ENCODE measurements around the gene PSD2.

PSD2 gene

GRCh38 chr5:139880416-139881142, 85.0 kb downstream of the PSD2 start:
- no peak for DNase-seq (ENCODE audit: low read depth in 2 of 2)

DNA sequence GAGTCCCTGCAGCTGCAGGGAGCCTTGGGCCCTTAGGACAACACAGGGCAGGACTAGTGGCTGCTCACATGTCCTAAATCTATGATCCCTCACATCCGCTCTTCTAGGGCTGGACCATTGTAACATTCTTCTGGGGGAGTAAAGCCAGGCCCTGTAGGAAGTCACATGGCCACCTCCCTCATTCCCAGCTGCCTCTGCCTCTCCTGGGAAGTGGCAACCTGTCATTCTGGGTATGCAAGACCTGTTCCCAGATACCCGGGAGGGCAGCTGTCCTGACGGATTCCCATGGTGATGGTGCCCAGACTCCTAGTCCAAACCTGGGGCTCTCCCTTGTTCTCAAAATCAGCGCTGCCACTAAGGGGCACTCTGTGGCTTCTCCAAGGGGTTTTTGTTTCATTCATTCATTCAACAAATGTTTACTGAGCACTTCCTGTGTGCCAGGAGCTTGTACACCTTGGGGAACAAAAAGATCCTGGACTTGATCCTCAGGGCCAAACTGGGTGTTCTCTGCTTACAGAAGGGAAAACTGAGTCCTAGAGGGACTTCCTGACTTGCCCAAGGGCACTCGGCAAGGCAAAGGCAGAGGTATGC, 85.6 kb downstream of the PSD2 start:
- no peak for DNase-seq (ENCODE audit: low read depth in 2 of 2)

DNA sequence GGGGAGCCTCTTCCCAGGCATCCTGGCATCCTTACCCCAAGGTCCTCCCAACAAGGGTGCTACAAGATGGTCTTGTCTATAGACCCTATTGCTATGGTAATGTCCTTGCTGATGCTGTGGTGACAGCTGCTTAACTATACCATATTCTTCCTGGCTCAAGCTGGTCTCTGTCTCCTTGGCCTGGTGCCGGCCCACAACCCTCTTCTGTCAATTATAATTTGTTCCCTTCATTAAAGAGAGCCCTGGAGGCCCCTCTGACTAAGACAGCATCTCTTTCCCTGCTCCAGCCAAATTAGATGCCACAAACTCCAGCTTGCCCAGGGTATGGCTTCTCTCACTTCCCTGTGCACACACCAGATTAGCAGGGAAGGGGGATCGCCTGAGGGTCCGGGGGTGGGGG, 86.7 kb downstream of the PSD2 start:
- no peak for DNase-seq (ENCODE audit: low read depth in 2 of 2)

GRCh38 chr5:139882961-139883539, 87.4 kb downstream of the PSD2 start:
- DNase-seq (ENCODE audit: low read depth in 2 of 2), result no peak

GRCh38 chr5:139884144-139884543, 88.5 kb downstream of the PSD2 start:
- DNase-seq (ENCODE audit: low read depth in 2 of 2), result no peak

DNA sequence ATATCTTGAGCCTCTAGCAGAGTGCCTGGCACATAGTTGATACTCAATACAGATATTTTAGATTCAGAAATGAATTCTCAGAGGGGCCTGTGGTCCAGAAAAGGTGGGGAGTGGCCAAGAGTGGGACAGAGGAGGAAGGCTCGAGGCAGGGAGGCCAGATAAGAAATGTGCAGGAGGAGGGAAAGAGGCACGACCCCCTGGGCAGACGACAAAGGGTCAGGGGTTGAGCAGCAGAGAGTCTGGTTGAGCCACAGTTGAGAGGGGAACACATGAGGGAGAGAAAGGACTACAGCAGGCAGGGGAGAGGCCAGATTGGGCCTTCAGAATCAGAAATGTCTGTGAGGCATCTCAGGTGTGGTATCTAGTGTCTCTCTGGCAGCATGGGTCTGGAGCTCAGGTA, 89.1 kb downstream of the PSD2 start:
- no peak for DNase-seq (ENCODE audit: low read depth in 2 of 2)

DNA sequence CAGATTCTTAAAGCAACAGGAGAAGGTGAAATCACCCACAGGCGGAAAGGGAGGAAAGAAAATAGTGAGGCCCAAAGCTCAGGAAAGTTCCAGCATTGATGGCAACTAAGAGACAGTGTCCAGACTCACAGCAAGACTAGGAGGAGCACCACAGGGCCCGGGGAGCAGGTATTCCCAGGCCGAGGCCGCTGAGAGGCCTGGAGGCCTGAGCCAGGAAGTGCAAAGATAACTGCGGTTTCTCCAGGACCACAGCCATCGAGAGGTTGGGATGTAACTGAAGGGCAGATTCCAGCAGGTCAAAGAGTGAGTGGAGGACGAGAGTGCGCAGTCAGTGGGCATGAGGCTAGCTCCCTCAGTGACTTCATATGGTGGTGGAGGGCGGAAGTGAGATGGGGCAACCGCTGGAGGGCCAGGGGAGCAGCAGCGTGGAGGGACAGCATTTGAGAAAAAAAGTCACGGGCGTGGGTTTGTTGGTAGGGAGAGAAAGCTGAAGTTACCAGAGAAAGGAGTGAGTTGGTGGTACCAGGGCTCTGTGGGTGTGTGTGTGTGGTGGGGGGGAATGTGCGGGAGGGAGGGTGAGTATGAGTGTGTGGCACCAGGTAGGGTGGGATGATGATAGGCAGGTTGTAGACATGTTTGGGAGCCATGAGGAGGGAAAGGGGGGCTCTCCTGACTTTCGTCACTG, 89.7 kb downstream of the PSD2 start:
- DNase-seq (ENCODE audit: low read depth in 2 of 2), result no peak

DNA sequence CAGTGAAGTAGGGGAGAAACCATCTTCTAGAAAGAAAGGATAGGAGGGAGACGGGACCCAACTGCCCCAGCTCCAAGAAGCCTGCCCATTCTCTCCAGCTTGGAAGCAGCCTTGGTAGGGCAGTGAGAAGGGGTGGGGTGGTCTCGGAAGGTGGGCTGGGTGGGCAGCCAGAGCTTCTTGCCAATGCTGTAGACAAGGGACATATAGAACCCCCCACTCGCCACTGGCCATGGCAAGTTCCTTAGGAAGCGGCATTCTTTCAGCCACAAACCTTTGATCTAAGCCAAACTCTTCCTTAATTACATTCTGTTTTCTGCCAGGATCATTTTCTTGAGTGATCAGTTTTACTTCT, 90.2 kb downstream of the PSD2 start:
- no peak for DNase-seq (ENCODE audit: low read depth in 2 of 2)

DNA sequence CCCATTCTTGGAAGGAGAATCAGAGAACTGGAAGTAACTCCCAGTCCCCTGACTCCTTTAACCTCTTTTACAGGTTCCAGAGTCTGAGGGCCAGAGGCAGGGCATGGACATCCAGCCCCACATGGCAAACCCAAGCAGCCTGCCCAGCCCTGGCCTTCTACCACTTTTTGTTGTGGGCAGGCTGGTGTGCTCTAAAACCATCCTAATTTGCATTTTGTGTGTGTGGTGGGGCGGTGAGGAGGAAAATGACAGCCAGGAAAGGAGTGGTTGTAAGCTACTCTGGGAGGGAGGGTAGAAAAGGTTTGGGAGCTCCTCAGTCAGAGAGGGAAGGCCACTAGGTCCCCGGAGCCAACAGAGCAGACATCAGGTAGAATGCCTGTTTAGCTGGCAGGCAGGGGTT, 90.6 kb downstream of the PSD2 start:
- no peak for DNase-seq (ENCODE audit: low read depth in 2 of 2)

GRCh38 chr5:139888370-139888769, 92.8 kb downstream of the PSD2 start:
- no peak for DNase-seq (ENCODE audit: low read depth in 2 of 2)

DNA sequence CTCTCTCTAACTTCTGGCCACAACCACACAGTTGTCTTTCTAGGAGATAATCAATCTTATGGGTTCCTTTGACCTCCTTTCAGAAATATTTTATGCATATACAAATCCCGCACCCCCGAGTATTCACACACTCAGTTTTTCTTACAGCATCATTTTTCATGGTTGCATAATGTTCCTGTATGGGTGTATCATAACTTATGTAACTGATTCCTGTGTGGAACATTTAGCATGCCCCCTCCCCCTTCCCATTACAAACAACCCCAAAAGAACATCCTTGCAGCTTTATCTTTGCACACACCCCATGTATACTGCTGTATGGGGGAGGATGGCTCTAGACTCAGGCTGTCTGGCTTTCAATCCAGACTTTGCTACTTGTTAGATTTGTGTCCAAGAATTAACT, 93.8 kb downstream of the PSD2 start:
- no peak for DNase-seq (ENCODE audit: low read depth in 2 of 2)

DNA sequence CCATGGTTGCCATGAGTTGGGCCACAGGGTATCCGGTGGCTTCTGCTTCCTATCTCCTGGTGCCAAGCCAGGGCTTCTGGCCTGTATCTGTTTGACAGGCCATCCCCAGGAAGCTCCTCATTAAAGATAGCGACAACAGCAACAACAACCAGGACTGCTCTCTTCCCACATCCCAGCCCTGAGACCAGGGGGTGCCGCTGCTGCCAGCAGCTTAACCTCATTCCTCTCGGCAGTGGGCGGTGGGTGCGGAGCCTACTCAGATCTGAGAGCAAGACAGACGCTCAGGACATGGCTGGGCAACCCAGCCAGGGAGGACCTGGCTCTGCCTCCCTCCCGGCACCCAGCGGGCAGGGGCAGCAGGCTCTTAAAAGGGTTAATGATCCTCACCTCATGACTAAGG, 98.3 kb downstream of the PSD2 start:
- no peak for DNase-seq (ENCODE audit: low read depth in 2 of 2)
